Dendritic cell treated with granulocyte-macrophage colony-stimulating factor and Interleukin-4, amounts not matched to agents 40 ng/mL and 50 ng/mL, for 4 days (primary cell): ENCODE results near the gene DHRS13.
"Not testable (repeated sequence)": the region's sequence is repeated elsewhere in the genome, so short reads cannot be mapped to it uniquely, and the experiment has no call there.

Experiments used
- H3K27ac Mint-ChIP-seq: one replicate; pipeline ENCODE4 v1.8.0; 2022; ENCODE audit warnings: mild to moderate bottlenecking, mixed read lengths
- H3K27me3 Mint-ChIP-seq: one replicate; pipeline ENCODE4 v1.8.0; 2022; ENCODE audit warnings: mild to moderate bottlenecking, mixed read lengths
- H3K36me3 Mint-ChIP-seq: one replicate; pipeline ENCODE4 v1.8.0; 2022; ENCODE audit warnings: low read depth, mixed read lengths
- H3K4me1 Mint-ChIP-seq: one replicate; pipeline ENCODE4 v1.8.0; 2022; ENCODE audit warnings: low read depth, mixed read lengths
- H3K4me3 Mint-ChIP-seq: one replicate; pipeline ENCODE4 v1.8.0; 2022; ENCODE audit warnings: mild to moderate bottlenecking, moderate library complexity, mixed read lengths
- H3K9me3 Mint-ChIP-seq: one replicate; pipeline ENCODE4 v1.8.0; 2022; ENCODE audit warnings: mixed read lengths
- intact Hi-C: fragments of 100-400 bp; cut with micrococcal nuclease; formaldehyde crosslinking; loops from one replicate; pipeline ENCODE4 v1.15.0; 2022

The DHRS13 gene

DNA sequence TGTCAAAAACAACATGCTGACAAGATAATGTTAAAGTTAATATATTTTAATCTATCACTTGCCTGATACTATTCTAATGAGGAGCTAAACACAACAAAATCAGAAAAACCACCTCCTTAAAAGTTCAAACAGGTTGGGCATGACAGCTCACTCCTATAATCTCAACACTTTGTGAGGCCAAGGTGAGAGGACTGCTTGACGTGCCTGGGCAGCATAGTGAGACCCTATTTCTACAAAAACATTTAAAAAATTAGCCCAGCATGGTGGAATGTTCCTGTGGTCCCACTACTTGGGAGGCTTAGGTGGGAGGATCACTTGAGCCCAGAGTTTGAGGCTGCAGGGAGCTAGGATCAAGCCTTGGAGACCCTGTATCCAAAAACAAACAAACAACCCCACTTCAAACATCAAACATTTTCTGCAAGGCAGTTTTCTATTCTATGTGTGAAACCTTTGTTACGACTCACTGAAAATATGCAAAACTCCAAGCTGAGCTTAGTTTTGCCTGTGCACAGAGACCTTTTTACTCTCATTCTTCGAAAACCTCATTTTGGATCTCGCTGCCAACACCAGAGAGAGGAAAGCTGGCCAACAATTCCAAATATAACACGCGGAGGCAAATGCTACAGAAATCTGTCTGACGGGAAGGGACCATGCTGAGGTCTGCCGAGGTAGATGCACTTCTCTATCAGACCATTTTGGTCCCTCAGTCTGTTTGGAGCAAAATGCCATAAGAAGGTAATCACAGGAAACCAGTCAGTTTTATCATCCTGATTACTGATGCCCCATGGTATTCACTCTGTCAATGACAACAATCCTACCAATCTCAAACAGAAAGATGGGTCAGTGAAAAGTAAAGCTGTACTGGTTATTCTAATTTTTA lies 42.2 kb upstream of the DHRS13 start:
- Mint-ChIP-seq H3K4me3 (no peak overlapping the region), H3K9me3 (no peaks in the 10 kb centered on the region), H3K36me3 (peaks cover 75% of the 10 kb centered on the region), H3K4me1 (peaks cover 53% of the 10 kb centered on the region), H3K27me3 (no peaks in the 10 kb centered on the region), H3K27ac (no peak overlapping the region)
- intact Hi-C loops, result no loop called here

DNA sequence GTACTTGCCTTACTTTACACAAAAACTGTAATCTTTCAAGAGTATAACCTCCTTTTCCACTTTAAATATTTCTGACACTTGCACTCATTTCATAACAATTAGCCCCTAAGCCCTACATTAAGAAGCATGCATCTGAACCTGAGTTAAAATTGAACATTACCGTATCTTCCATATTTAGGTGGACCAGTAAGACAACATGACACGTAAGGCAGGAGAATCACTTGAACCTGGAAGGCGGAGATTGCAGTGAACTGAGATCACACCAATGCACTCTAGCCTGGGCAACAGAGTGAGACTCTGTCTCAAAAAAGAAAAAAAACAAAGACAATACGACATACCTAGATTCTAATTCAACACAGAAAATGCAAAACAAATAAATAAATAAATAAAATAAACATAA lies 41.5 kb upstream of the DHRS13 start:
- H3K9me3 Mint-ChIP-seq, result no peaks in the 10 kb centered on the region
- peaks cover 60% of the 10 kb centered on the region for H3K4me1 Mint-ChIP-seq
- peaks cover 75% of the 10 kb centered on the region for H3K36me3 Mint-ChIP-seq
- H3K4me3 Mint-ChIP-seq, result no peak overlapping the region
- no peaks in the 10 kb centered on the region for H3K27me3 Mint-ChIP-seq
- intact Hi-C loops, result no loop called here
- no peak overlapping the region for H3K27ac Mint-ChIP-seq

DNA sequence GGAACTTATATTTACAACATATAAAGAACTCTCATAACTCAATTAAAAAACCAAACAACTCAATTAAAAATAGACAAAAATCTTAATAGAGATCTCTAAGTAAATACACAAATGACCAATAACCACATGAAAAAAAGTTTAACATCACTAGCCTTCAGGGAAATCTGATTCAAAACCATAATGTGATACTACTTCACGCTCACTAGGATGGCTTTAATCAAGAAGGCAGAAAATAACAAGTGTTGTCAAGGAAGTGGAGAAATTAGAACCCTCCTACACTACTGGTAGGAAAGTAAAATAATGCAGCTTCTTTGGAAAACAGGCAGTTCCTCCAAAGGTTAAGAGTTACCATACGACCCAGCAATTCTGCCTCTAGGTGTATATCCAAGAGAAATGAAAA lies 40.0 kb upstream of the DHRS13 start:
- Mint-ChIP-seq H3K27me3 (no peaks in the 10 kb centered on the region), H3K36me3 (peaks cover 74% of the 10 kb centered on the region), H3K4me1 (peaks cover 60% of the 10 kb centered on the region), H3K27ac (no peak overlapping the region), H3K4me3 (no peak overlapping the region), H3K9me3 (no peaks in the 10 kb centered on the region)
- intact Hi-C loops, result no loop called here

DNA sequence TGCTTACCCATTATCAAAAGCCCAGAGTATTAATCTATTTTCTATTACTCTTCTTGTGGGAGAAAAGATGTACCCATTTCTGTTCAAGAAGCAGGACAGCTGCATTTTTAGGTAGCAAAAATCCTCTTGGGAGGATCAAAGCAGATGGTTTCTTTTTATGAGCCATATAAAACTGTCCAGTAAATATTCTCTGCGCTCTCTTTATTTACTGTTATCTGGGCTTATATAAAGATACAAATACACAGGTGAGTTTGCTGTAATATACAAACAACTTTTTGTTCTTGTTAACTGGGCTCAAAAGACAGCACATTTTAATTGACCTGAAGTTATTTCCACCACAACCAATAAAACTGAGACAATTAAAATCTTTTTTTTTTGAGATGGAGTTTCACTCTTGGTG lies 38.4 kb upstream of the DHRS13 start:
- Mint-ChIP-seq H3K4me3 (no peak overlapping the region), H3K27me3 (no peaks in the 10 kb centered on the region), H3K9me3 (no peaks in the 10 kb centered on the region), H3K4me1 (peaks cover 65% of the 10 kb centered on the region), H3K36me3 (peaks cover 72% of the 10 kb centered on the region), H3K27ac (no peak overlapping the region)
- intact Hi-C loops, result no loop called here

- H3K36me3 Mint-ChIP-seq, result peaks cover 71% of the 10 kb centered on the region
These were observed 37.8 kb upstream of the DHRS13 start for GRCh38 chr17:28940675-28941074.

GRCh38 chr17:28940142-28940541 lies 37.3 kb upstream of the DHRS13 start:
- no peaks in the 10 kb centered on the region for H3K9me3 Mint-ChIP-seq
- no peaks in the 10 kb centered on the region for H3K27me3 Mint-ChIP-seq
- peaks cover 54% of the 10 kb centered on the region for H3K4me1 Mint-ChIP-seq
- H3K4me3 Mint-ChIP-seq, result no peak overlapping the region
- H3K27ac Mint-ChIP-seq, result no peak overlapping the region
- peaks cover 66% of the 10 kb centered on the region for H3K36me3 Mint-ChIP-seq
- intact Hi-C loops, result no loop called here

More at GRCh38 chr17:28940675-28941074, 37.8 kb upstream of the DHRS13 start:
- H3K4me1 Mint-ChIP-seq, result peaks cover 59% of the 10 kb centered on the region
- no peaks in the 10 kb centered on the region for H3K9me3 Mint-ChIP-seq
- no peak overlapping the region for H3K27ac Mint-ChIP-seq
- no peak overlapping the region for H3K4me3 Mint-ChIP-seq
- no peaks in the 10 kb centered on the region for H3K27me3 Mint-ChIP-seq
- intact Hi-C loops, result no loop called here

- Mint-ChIP-seq H3K27ac (no peak overlapping the region), H3K9me3 (no peaks in the 10 kb centered on the region), H3K36me3 (peaks cover 59% of the 10 kb centered on the region), H3K4me3 (no peak overlapping the region), H3K4me1 (peaks cover 48% of the 10 kb centered on the region), H3K27me3 (no peaks in the 10 kb centered on the region)
- intact Hi-C loops, result no loop called here
These were observed 35.7 kb upstream of the DHRS13 start for GRCh38 chr17:28938552-28938951.

DNA sequence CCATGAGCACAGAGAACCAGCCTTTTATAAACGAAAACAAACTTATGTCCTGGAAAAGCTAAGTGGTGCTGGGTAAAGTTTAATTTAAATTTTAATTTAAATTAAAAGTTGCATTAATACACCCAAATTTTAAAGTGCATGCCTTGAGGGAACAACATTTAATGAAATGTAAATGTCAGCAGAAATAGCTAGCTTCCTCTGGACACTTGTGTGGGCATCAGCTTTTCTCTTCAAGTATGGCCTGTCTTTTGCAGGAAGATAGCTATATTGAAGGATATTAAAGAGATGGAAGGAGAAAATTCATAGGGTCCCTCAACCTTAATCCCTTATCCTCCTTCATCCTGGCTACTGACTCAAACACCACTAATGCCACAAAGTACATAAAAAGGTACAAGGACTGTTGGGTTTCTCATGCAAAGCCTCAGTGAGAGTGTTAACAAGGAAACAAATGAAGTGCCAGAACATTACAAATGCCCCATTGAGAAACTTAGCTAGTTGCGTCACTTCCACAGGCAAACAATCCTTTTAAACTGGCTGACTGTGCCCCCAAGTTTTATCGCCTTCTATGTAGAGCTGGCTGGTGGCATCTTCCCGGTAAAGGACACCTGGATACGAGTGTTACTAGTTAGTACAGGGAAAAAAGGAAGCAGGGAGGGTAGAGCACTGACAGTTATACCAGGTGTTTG lies 34.3 kb upstream of the DHRS13 start:
- Mint-ChIP-seq H3K4me3 (no peak overlapping the region), H3K27ac (no peak overlapping the region), H3K4me1 (peaks cover 46% of the 10 kb centered on the region), H3K36me3 (peaks cover 57% of the 10 kb centered on the region), H3K9me3 (no peaks in the 10 kb centered on the region), H3K27me3 (no peaks in the 10 kb centered on the region)
- intact Hi-C loops, result no loop called here

- peaks cover 38% of the 10 kb centered on the region for H3K4me1 Mint-ChIP-seq
- H3K27me3 Mint-ChIP-seq, result no peaks in the 10 kb centered on the region
- no peak overlapping the region for H3K27ac Mint-ChIP-seq
- H3K36me3 Mint-ChIP-seq, result peaks cover 54% of the 10 kb centered on the region
- intact Hi-C loops, result no loop called here
- no peaks in the 10 kb centered on the region for H3K9me3 Mint-ChIP-seq
- no peak overlapping the region for H3K4me3 Mint-ChIP-seq
These were observed 33.0 kb upstream of the DHRS13 start for GRCh38 chr17:28935744-28936460.

- intact Hi-C loops, H3K9me3 Mint-ChIP-seq, H3K27ac Mint-ChIP-seq, H3K4me3 Mint-ChIP-seq, H3K27me3 Mint-ChIP-seq: not testable (repeated sequence)
- peaks cover 56% of the 10 kb centered on the region for H3K36me3 Mint-ChIP-seq
- H3K4me1 Mint-ChIP-seq, result peaks cover 33% of the 10 kb centered on the region
These were observed 31.6 kb upstream of the DHRS13 start for GRCh38 chr17:28934508-28934907.

GRCh38 chr17:28929787-28930186 lies 26.9 kb upstream of the DHRS13 start:
- Mint-ChIP-seq H3K4me1 (peaks cover 46% of the 10 kb centered on the region), H3K27ac (no peak overlapping the region), H3K4me3 (no peak overlapping the region), H3K36me3 (peaks cover 77% of the 10 kb centered on the region), H3K9me3 (no peaks in the 10 kb centered on the region), H3K27me3 (no peaks in the 10 kb centered on the region)
- intact Hi-C loops, result no loop called here

DNA sequence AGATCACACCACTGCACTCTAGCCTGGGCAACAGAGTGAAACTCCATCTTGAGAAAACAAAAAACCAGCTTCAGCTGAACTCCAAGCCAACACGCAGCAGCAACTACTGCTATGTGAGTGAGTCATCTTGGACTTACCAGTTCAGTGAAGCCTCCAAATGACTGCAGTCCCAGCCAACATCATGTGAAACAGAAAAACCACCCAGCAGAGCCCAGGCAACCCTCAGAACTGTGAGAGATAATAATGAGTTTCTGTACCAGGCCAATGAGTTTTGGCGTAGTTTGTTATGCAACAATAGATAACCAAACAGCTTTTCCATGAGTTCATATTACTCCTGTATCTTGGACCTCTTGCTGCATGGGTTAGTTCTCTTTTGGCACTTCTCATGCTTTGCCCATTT lies 25.2 kb upstream of the DHRS13 start:
- H3K36me3 Mint-ChIP-seq, result peaks cover 86% of the 10 kb centered on the region
- no peak overlapping the region for H3K4me3 Mint-ChIP-seq
- H3K27ac Mint-ChIP-seq, result no peak overlapping the region

GRCh38 chr17:28926786-28927185 lies 23.9 kb upstream of the DHRS13 start:
- H3K27me3 Mint-ChIP-seq, result no peaks in the 10 kb centered on the region
- H3K9me3 Mint-ChIP-seq, result no peaks in the 10 kb centered on the region
- H3K4me1 Mint-ChIP-seq, result peaks cover 55% of the 10 kb centered on the region
- intact Hi-C loops, result no loop called here
- peaks cover 86% of the 10 kb centered on the region for H3K36me3 Mint-ChIP-seq
- peak overlapping the region; percentile 57 for H3K27ac Mint-ChIP-seq
- no peak overlapping the region for H3K4me3 Mint-ChIP-seq

More for the DNA sequence above, 25.2 kb upstream of the DHRS13 start:
- no peaks in the 10 kb centered on the region for H3K27me3 Mint-ChIP-seq
- intact Hi-C loops, result no loop called here
- H3K4me1 Mint-ChIP-seq, result peaks cover 55% of the 10 kb centered on the region
- no peaks in the 10 kb centered on the region for H3K9me3 Mint-ChIP-seq

DNA sequence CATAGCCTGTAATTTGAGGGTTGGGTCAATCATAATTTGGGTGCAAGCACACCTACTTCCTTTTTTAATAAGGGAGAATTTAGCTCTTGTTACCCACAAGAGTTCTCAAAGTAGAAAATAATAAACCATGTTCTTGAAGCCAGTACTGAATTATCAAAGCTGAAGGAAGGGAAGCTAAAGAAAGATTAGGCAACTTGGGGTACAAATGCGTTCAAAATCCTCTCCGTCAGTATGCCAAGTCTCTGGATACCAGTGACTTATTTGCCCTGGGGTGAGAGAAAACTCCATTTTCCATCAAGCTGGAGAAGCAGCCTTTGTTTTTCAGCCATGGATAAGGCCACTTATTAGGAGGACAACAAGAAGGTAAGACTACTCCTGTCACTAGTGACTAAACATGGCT lies 23.5 kb upstream of the DHRS13 start:
- peaks cover 86% of the 10 kb centered on the region for H3K36me3 Mint-ChIP-seq
- no peaks in the 10 kb centered on the region for H3K27me3 Mint-ChIP-seq
- H3K4me1 Mint-ChIP-seq, result peaks cover 55% of the 10 kb centered on the region
- no peaks in the 10 kb centered on the region for H3K9me3 Mint-ChIP-seq
- no peak overlapping the region for H3K4me3 Mint-ChIP-seq
- intact Hi-C loops, result no loop called here
- H3K27ac Mint-ChIP-seq, result peak overlapping the region; percentile 57
